Measurements from ENCODE around the gene SPTA1.

- TF ChIP-seq CTCF (IDR thresholded peaks at IDR 0.05 in 8 of 11, conservative IDR thresholded peaks at IDR 0.05 in 3 of 11) (no peak), POLR2A (IDR thresholded peaks at IDR 0.05) (no peak)
Measured at GRCh38 chr1:158700552-158700951, 14.0 kb upstream of the SPTA1 start, which contains the start of gene OR6K2.

All from spleen (tissue), 7 donors.